COLO829 (cell line): ENCODE measurements around the gene FOXJ1.

Experiments used
- DNase-seq: peaks from one replicate; pipeline ENCODE4 v3.0.0; 2012; ENCODE audit warnings: low spot score

Gene FOXJ1

DNA sequence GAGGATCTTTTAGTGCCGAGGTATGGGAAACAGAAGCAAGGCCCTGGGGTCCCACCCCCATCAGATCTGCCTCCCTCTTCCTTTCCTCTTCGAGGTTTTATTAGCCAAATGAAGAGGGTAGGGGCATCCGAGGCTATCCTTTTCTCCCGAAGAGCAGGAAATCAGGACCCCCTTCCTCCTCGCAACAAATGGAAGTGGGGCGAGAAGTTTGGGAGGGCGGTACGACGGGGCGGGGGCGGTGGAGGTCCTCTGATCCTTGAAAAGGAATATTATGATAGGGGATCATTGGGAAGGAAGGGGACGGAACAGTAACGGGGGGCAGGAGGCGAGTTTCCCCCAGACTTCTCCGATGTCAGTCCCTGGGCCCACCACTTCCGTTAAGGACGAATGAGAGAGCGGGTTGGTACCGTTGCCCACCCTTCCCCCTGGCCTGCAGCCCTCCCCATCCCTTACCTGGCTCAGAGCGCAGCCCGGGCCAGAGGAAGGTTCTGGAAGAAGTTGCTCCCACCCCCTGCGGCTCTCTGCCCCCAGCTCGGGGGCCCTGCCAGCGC, 309 bp downstream of the FOXJ1 start:
- no peak for DNase-seq

- DNase-seq, result no peak
Observed at GRCh38 chr17:76139801-76140660, 1.0 kb downstream of the FOXJ1 start.

GRCh38 chr17:76138896-76139752, 1.9 kb downstream of the FOXJ1 start:
- DNase-seq, result no peak

DNA sequence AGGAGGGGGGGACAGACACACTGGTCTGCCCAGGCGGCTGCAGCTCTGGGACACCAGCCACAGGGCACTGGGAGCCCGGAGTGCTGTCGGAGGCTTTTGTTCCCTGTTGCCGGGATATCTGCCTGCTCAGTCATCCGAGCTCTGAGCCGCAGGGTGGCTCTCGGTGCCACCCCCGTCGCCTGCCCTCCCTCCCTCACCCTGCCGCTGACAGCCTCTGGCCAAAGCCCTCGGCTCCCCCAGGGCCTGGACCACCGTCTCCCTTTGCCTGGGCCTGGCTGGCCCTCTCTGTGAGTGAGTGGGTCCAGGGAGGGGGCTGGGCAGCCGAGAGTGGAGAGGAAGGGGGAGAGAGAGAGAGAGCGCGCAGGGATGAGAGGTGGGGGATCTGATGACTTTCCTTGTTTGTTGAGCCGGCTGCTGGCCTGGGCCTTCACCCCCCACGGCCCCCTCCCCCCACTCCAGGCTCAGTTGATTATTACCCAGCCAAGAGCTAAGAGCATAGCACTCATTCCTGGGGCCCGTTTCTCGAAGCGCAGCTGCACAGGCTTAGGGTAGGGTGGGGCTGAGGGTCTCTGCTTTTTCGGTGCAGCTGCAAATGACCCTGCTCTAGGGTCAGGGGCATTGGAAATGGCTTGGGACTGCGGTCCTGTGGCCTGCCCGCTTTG, 2.7 kb downstream of the FOXJ1 start:
- DNase-seq, result no peak

- no peak for DNase-seq
Observed at GRCh38 chr17:76137351-76138233, 3.5 kb downstream of the FOXJ1 start.

GRCh38 chr17:76137001-76137350, 4.1 kb downstream of the FOXJ1 start:
- DNase-seq, result no peak

GRCh38 chr17:76136276-76137000, 4.6 kb downstream of the FOXJ1 start:
- DNase-seq, result no peak

DNA sequence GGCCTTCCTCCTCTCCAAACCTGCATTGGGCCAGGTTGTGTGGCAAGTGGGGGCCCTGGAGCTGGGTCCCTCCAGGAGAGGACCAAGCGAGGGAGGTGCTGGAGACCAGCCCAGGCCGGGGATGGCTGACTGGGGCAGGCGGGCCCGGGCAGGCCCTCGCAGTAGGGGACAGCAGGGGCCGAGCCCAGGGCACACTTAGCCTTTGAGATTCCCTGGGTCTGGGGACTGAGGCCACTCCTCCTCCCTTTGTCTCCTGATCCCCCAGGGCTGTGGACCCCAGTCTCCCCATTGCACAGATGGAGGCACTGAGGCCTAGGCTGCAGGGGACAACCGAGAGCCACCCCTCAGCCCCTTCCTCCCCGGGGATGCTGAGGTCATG, 5.2 kb downstream of the FOXJ1 start:
- no peak for DNase-seq

- no peak for DNase-seq
Observed at GRCh38 chr17:76134911-76135809, 5.9 kb downstream of the FOXJ1 start.

GRCh38 chr17:76132574-76133338, 8.3 kb downstream of the FOXJ1 start:
- no peak for DNase-seq

DNA sequence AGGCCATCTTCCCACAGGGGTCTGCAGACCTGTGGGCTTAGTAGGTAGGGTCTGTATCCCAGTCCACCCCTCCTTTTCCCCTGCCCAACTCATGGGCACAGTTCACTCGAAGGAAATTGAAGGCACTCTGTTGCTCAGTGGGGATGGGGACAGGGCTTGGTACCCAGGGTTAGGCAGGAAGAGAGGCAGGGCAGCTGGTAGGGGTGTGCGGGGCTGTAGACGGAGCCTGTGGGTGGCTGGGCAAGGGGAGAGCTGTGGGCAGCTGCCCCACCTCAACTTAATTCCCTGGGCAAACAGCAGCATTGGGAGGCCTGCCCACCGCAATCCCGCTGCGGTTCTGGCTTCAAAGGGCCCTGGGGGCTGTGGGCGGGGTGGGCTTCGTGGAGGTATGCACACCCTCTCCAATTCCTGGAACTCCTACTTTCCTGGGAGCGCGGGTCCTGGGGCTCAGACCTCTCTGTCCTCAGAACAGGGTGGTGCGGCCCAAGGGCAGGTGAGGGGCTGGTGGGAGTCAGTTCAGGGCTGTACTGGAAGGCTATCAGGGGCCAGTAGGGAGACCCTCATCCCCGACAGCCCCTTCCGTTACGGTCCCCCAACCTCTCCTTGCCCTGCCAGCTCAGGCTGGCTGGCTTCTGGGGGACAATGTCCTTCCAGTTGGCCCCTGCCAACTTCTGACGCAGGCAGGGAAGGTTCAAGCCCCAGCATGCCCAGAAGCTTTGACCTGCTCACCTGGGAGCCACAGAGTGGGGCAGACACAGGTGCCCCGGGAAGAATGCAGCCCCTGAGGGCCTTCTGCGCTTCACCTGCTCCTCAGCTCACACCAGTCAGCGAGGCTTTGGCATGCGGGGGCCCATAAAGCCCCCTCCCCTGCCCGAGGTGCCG, 9.1 kb downstream of the FOXJ1 start:
- DNase-seq, result no peak

DNA sequence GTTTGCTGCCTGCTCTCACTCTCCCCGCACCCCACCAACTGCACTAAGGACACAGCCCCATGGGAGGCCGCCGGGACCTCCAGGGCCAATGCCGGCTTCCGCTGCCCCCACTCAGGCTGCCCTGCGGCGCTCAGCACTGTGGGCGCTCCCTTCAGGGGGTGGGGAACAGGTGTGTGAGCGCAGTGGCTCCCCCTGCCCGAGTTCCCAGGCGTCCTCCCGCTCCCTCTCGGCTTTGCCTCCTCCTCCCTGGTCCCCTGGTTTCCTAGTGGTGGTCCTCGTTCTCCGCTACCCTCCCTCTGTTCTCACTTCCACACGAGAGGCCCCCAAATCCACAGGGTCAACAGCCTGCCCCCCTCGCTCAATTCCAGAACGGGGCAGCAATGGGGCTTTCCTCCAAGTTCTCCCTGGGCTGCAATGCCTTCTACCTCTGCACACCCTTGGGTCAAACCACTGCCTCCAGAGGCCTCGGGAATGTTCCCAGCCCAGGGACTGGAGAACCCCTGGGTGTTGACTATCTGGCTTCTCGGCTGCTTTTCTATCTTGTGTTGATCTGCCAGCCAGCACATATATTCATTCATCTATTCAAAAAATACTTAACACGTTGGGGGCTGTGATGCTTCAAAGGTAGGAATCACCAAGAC, 9.9 kb downstream of the FOXJ1 start:
- DNase-seq, result no peak

DNA sequence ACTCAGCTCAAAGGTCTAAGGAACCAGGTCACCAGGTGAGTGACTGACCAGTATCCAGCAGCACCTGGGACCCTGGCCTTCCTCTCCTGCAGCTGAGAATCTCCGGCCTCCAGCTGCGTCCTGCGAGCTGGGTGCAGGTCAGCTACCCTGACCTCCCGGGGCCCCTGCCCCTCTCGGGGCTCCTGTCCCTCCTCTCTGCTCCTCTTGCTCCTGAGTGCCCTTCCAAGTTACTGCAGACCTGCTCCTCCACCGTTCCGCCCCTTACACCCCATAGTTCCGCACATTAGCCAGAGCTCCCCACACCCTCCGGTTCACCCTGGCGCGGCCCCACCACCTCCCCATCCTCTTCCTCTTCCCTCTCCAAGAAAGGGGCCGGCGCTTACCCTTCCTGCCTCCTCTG, 10.6 kb downstream of the FOXJ1 start:
- no peak for DNase-seq

DNA sequence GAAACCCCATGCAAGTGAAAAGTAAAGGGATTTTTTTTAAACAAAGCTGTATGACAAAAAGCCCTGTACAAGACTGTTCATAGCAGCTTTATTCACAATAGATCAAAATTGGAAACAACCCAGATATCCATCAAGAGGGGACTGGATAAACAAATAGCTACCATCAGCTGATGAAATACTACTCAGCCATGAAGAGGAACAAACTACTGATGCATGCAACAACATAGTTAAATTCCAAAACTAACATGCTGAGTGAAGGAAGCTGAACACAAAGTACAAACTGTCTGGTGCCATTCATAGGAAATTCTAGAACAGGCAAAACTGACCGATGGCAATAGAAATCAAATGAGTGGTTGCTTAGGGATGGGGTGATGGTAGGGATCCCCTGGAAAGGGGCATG, 15.1 kb downstream of the FOXJ1 start:
- DNase-seq, result no peak

GRCh38 chr17:76125391-76125675, 15.7 kb downstream of the FOXJ1 start:
- DNase-seq, result no peak

- no peak for DNase-seq
Observed at GRCh38 chr17:76124582-76125390, 16.3 kb downstream of the FOXJ1 start.
